Lower lobe of right lung (tissue), 2 donors: ENCODE measurements around the gene ATP11B. TPM values are rescaled to one million over a fixed set of nuclear protein-coding genes. Genes with fewer than 3 reads are reported as not detected.

Source experiments
- ATAC-seq, 2 donors: fragments of 200-7000 bp; cut with Tn5 transposase; one replicate each; pipeline ENCODE4 v1.9.1; 2020 to 2022; ENCODE audit warnings: mild to moderate bottlenecking in 2 of 2, moderate library complexity in 2 of 2
- DNase-seq: peaks from one replicate; pipeline ENCODE4 v3.0.0-alpha.2; 2020
- H3K27ac ChIP-seq: fragments of 200-600 bp; one replicate; pipeline ENCODE4 v1.8.0; 2022
- H3K27me3 ChIP-seq: fragments of 200-600 bp; one replicate; pipeline ENCODE4 v1.8.0; 2022; ENCODE audit warnings: low read depth
- H3K36me3 ChIP-seq: fragments of 200-600 bp; one replicate; pipeline ENCODE4 v1.8.0; 2022; ENCODE audit warnings: mild to moderate bottlenecking
- H3K4me1 ChIP-seq: fragments of 200-600 bp; one replicate; pipeline ENCODE4 v1.8.0; 2022
- H3K4me3 ChIP-seq: fragments of 200-600 bp; one replicate; pipeline ENCODE4 v1.8.0; 2022; ENCODE audit warnings: mild to moderate bottlenecking
- H3K9me3 ChIP-seq: fragments of 200-600 bp; one replicate; pipeline ENCODE4 v1.8.0; 2022
- intact Hi-C: fragments of 100-400 bp; cut with DNase I; formaldehyde crosslinking; loops from one replicate; pipeline ENCODE4 v1.11.0; 2022
- total RNA-seq: library from RNA; stranded (reverse); fragmentation: NEBNext Ultra II Directional; extraction: Animal tissue kit (Norgen Biotek cat#: 25700); gene quantifications from one replicate; pipeline ENCODE4 v1.2.1, GENCODE V29; 2021
- TF ChIP-seq, protein P1 (sequence below): fragments of 200-600 bp; IDR thresholded peaks from one replicate; pipeline ENCODE4 v1.8.0; 2022; ENCODE audit warnings: antibody characterized with exemption, mild to moderate bottlenecking
- donor health status: DM: no; HTN: yes; CAD: no; lungs with severe emphysema.

Gene ATP11B
- total RNA-seq, 1 donor from 2014 or later = 69.1 TPM

GRCh38 chr3:182969853-182970252 lies 176.5 kb downstream of the ATP11B start:
- Histone ChIP-seq H3K36me3 (no peaks in the 10 kb centered on the region), H3K9me3 (no peaks in the 10 kb centered on the region), H3K4me3 (no peak overlapping the region), H3K27me3 (no peaks in the 10 kb centered on the region), H3K4me1 (peaks cover 32% of the 10 kb centered on the region), H3K27ac (no peak overlapping the region)
- ATAC-seq (no peak), DNase-seq (no peak)
- intact Hi-C loops = no loop called here
- TF ChIP-seq, protein P1, sequence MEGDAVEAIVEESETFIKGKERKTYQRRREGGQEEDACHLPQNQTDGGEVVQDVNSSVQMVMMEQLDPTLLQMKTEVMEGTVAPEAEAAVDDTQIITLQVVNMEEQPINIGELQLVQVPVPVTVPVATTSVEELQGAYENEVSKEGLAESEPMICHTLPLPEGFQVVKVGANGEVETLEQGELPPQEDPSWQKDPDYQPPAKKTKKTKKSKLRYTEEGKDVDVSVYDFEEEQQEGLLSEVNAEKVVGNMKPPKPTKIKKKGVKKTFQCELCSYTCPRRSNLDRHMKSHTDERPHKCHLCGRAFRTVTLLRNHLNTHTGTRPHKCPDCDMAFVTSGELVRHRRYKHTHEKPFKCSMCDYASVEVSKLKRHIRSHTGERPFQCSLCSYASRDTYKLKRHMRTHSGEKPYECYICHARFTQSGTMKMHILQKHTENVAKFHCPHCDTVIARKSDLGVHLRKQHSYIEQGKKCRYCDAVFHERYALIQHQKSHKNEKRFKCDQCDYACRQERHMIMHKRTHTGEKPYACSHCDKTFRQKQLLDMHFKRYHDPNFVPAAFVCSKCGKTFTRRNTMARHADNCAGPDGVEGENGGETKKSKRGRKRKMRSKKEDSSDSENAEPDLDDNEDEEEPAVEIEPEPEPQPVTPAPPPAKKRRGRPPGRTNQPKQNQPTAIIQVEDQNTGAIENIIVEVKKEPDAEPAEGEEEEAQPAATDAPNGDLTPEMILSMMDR = no peak

DNA sequence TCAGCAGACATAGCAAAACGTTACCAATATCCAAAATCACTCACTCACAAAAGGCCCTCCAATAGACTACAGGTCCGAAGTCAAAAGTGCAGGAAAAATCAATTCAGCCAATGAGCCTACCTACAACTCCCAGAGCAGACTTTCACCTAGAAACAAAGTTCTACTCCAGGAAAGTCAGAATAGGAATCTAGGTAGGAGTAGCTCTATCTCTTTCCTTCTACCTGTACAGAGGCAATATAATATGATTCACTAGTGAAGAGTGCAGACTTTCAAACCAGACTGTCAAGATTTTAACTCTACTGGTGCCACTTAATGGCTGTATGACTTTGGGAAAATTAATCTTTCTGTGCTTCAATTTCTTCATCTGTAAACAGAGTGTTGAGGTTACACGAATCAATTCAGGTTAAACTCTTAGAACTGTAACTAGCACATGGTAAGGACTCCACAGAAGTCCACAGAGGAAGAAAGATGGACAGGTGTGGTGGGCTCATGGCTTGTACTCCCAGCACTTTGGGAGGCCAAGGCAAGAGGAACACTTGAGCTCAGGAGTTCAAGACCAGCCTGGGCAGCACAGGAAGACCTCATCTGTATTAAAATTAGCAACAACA lies 177.6 kb downstream of the ATP11B start:
- DNase-seq = no peak

More for the DNA sequence above, 177.6 kb downstream of the ATP11B start:
- intact Hi-C loops = no loop called here
- no peaks in the 10 kb centered on the region for H3K9me3 ChIP-seq
- H3K4me1 ChIP-seq = peaks cover 31% of the 10 kb centered on the region
- H3K4me3 ChIP-seq = no peak overlapping the region
- H3K36me3 ChIP-seq = no peaks in the 10 kb centered on the region
- ATAC-seq = no peak
- TF ChIP-seq, protein P1 = no peak
- H3K27ac ChIP-seq = no peak overlapping the region
- H3K27me3 ChIP-seq = no peaks in the 10 kb centered on the region

Other genes with a start within 250 kb of the ATP11B start
- gene DCUN1D1, start 187.0 kb downstream of the ATP11B start, total RNA-seq = 53.2 TPM